NB4 (cell line): ENCODE results near the gene GLP1R.

Experiments used
- CTCF ChIP-seq: IDR thresholded peaks from one replicate; pipeline ENCODE4 v1.5.1; 2012; ENCODE audit warnings: low read depth, low read length
- POLR2A ChIP-seq: IDR thresholded peaks from 2 replicates; pipeline ENCODE4 v1.6.1; 2011; ENCODE audit warnings: mild to moderate bottlenecking; ENCODE audit not compliant: insufficient read length; ENCODE audit errors: extremely low read depth

GRCh38 chr6:39062014-39062740 is 13.6 kb downstream of the GLP1R start:
- TF ChIP-seq CTCF = no peak
- TF ChIP-seq POLR2A = no peak
